Measurements from ENCODE around the gene SYNDIG1L. TPM values are rescaled to one million over a fixed set of nuclear protein-coding genes. Genes with fewer than 3 reads are reported as not detected.

The SYNDIG1L gene
- total RNA-seq, 1 experiment from 2014 or later, result 0.33 TPM

DNA sequence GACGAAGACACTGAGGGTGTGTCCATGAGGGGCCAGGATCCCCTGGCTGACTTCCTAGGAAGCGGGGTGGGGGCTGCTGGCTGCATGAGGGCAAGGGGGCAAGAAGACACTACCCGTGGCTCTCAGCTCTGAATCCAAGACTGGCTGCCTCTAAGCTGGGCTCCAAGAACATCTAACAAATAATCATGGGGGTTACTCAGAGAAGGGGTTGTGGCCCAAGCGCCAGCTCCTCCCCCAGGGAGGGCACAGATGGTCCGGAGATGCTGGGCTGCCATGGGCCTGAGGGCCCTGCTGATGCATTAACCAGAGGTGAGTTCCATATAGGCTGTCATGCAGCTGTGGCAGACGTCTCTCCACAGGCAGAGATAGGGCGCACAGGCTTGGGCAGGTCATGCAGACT lies 14.3 kb downstream of the SYNDIG1L start:
- TF ChIP-seq, protein P1, sequence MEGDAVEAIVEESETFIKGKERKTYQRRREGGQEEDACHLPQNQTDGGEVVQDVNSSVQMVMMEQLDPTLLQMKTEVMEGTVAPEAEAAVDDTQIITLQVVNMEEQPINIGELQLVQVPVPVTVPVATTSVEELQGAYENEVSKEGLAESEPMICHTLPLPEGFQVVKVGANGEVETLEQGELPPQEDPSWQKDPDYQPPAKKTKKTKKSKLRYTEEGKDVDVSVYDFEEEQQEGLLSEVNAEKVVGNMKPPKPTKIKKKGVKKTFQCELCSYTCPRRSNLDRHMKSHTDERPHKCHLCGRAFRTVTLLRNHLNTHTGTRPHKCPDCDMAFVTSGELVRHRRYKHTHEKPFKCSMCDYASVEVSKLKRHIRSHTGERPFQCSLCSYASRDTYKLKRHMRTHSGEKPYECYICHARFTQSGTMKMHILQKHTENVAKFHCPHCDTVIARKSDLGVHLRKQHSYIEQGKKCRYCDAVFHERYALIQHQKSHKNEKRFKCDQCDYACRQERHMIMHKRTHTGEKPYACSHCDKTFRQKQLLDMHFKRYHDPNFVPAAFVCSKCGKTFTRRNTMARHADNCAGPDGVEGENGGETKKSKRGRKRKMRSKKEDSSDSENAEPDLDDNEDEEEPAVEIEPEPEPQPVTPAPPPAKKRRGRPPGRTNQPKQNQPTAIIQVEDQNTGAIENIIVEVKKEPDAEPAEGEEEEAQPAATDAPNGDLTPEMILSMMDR (conservative IDR thresholded peaks at IDR 0.05), result no peak

More for the DNA sequence above, 14.3 kb downstream of the SYNDIG1L start:
- no peaks in the 10 kb centered on the region for H3K36me3 Mint-ChIP-seq (ENCODE audit: insufficient read depth in 1 of 3, low read depth in 3 of 3)
- Histone ChIP-seq H2BK5ac (ENCODE audit: insufficient read length, low read length) (no peak overlapping the region), H3K18ac (ENCODE audit: insufficient read length, low read depth, low read length) (no peak overlapping the region), H3K56ac (ENCODE audit: insufficient read length, low read depth, low read length) (no peak overlapping the region), H3K4me1 (ENCODE audit: insufficient read depth, low read length) (peaks cover 5% of the 10 kb centered on the region; the same call in 1 of the 2 replicates), H4K91ac (ENCODE audit: insufficient read length, low read depth, low read length) (no peak overlapping the region), H3K79me1 (ENCODE audit: insufficient read depth, low read depth, low read length, poor library complexity, severe bottlenecking) (no peaks in the 10 kb centered on the region), H3K9me3 (ENCODE audit: control insufficient read depth, low read depth, low read length) (no peaks in the 10 kb centered on the region), H3K79me2 (ENCODE audit: insufficient read depth, low read length) (no peaks in the 10 kb centered on the region), H3K27ac (ENCODE audit: insufficient read length, low read depth, low read length) (no peak overlapping the region), H3K4me2 (ENCODE audit: insufficient read depth, insufficient read length, low read length) (no peak overlapping the region), H4K5ac (ENCODE audit: insufficient read length, low read depth, low read length) (no peak overlapping the region), H3K23ac (ENCODE audit: insufficient read length, low read depth, low read length) (no peak overlapping the region), H3K27me3 (ENCODE audit: insufficient read depth, low read length) (no peaks in the 10 kb centered on the region), H2BK20ac (ENCODE audit: low read depth, low read length, poor library complexity, severe bottlenecking) (no peak overlapping the region), H3K4ac (ENCODE audit: low read depth, low read length) (no peak overlapping the region), H2AFZ (ENCODE audit: low read length) (no peak overlapping the region), H2BK15ac (ENCODE audit: low read depth, low read length) (no peak overlapping the region), H4K20me1 (ENCODE audit: control insufficient read depth, insufficient read depth, insufficient read length) (no peaks in the 10 kb centered on the region), H3K14ac (ENCODE audit: insufficient read depth, low read length) (no peak overlapping the region), H2AK5ac (ENCODE audit: insufficient read length, low read length) (no peak overlapping the region), H2BK12ac (ENCODE audit: insufficient read length, low read depth, low read length) (no peak overlapping the region), H3K23me2 (ENCODE audit: insufficient read length, low read depth, low read length, poor library complexity, severe bottlenecking) (no peaks in the 10 kb centered on the region), H2BK120ac (ENCODE audit: low read depth, low read length, poor library complexity, severe bottlenecking) (no peak overlapping the region), H3T11ph (ENCODE audit: low read length) (no peak overlapping the region), H4K8ac (replicated peaks; ENCODE audit: insufficient read length, low read depth, low read length) (no peak overlapping the region), H3K9ac (ENCODE audit: extremely low read depth, insufficient read length, low read length) (no peak overlapping the region)
- H3K9me3 Mint-ChIP-seq, result no peaks in the 10 kb centered on the region
- no CpG with 5 or more reads among the region's 7 CpGs for WGBS (ENCODE audit: extremely low coverage, insufficient read length, low lambda C conversion rate)
- no peak overlapping the region; a peak in 1 of 7 replicates for H3K27ac Mint-ChIP-seq
- DNase-seq, result no peak
- H3K27me3 Mint-ChIP-seq (ENCODE audit: low read depth), result peaks cover 2% of the 10 kb centered on the region
- H3K4me1 Mint-ChIP-seq, result peaks cover 24 to 29% of the 10 kb centered on the region in 2 experiments
- H3K4me3 Mint-ChIP-seq, result no peak overlapping the region
